HG02678 (cell line): ENCODE measurements around the gene RAB34.

Source experiments
- ATAC-seq: cut with Tn5 transposase; IDR thresholded peaks from one replicate; pipeline ENCODE4 v1.9.1; 2021; ENCODE audit warnings: mild to moderate bottlenecking, moderate library complexity; ENCODE audit not compliant: unreplicated experiment

The RAB34 gene

GRCh38 chr17:28688481-28688880 is 29.2 kb downstream of the RAB34 start:
- no peak for ATAC-seq

DNA sequence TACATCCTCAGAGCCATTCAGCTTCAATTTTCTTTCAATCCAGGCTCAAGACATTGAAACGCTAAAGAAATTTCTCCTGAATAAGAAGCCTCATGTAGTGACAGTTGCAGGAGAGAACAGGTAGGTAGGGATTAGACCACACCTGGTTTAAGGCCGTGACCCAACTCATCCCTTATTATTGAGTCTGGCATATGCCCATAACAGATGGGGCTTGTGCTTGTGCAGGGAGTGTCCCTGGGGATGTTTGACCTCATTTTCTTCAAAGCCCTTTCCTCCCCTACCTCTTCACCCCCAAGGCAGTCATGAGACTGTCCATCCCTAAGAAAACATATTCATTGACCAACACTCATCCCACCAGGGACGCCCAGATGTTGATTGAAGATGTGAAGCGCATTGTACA is 31.4 kb downstream of the RAB34 start:
- no peak for ATAC-seq

GRCh38 chr17:28685366-28685765 is 32.3 kb downstream of the RAB34 start:
- no peak for ATAC-seq

DNA sequence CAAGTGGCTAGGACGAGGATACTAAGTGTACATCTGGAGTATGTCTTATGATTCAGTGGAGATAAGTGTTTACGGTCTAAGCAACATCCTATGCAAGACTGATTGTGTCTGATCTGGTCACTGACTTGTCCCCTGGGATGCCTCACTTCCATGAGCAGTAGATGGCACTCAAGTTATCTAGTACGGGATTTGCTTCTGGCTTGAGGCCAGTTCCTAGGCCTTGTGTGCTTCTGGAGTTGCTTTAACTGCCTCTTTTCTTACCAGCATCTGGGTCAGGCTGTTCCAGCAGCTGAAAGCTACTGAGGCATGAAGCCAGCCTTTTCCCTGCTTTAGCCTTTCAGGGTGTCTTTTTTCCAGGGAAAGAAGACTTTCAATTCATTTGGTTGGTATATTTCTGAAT is 32.7 kb downstream of the RAB34 start:
- no peak for ATAC-seq

DNA sequence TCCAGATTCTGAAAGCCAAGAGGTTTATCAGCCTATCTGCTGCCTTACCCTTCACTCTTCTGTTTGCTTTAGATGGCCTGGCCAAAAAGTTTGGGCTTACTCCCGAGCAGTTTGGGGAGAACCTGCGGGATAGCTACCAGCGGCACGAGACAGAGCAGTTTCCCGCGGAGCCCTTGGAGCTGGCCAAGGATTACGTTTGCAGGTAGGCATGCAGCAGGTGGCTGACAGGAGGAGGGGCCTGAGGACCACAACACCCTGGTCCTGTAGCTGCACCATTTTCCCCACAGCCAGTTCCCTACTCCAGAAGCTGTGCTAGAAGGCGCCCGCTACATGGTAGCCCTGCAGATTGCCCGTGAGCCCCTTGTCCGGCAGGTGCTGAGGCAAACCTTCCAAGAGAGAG is 35.0 kb downstream of the RAB34 start:
- ATAC-seq = no peak

DNA sequence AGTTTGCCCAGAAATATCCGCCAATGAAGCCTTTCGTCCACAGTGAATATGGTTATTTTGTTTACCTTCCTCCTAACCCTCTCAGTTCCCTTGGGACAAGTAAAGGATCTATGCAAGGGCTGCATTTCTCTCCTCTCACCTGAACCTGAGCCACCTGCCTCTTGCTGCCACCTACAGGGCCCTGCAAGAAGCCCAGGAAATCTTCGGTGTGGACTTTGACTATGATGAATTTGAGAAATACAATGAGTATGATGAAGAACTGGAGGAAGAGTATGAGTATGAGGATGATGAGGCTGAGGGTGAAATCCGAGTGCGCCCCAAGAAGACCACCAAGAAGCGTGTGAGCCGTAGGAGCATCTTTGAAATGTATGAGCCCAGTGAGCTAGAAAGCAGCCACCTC is 41.7 kb downstream of the RAB34 start:
- ATAC-seq = no peak

GRCh38 chr17:28675490-28675889 is 42.2 kb downstream of the RAB34 start:
- no peak for ATAC-seq

DNA sequence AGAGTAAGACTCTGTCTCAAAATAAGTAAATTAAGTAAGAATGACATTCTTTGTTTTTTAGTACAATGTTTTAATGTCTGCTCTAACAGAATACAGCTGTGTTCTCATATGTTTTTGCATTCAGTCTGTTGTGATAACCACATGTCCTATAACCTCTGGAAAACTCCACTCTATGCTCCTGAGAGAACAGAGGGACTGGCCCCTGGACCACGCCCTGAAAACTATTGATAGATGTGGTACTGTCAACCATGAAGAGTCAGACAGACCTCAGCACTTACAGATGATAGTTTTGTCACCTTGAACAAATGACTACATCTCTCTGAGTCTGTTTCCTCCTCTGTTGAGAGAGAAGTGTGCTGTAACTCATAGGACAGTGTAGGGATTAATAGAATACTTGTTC is 47.8 kb downstream of the RAB34 start:
- ATAC-seq = no peak

DNA sequence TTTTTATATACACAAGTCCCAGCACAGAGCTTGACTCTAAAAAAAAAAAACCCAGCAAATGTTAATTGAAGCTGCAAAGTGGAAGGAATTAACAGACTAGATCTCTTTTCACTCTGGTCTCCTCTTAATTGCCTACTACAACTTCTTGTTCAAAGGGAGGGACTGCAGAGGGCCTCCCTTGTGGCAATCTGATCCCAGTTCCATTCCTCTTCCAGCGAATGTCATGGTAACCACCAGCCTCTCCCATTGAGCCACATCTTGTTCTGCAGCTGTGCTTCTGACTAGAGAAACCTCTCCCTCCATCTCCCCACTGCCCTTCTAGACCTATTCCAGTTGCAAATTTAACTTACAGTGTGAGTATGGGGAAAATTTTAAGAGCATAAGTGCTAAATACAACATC is 49.8 kb downstream of the RAB34 start:
- no peak for ATAC-seq

- ATAC-seq = no peak
Observed at GRCh38 chr17:28665994-28666393, 51.7 kb downstream of the RAB34 start.
